Esophagus muscularis mucosa (tissue), 4 donors: ENCODE data around the gene PLSCR4.

ENCODE experiments used
- EP300 ChIP-seq: sonication (generic); formaldehyde crosslinking; IDR thresholded peaks from one replicate; pipeline ENCODE4 v1.6.1; 2017; ENCODE audit warnings: antibody characterized with exemption
- POLR2AphosphoS5 ChIP-seq, 2 donors: sonication (generic); formaldehyde crosslinking; IDR thresholded peaks; one replicate each; pipeline ENCODE4 v1.6.1; 2017; ENCODE audit warnings: antibody characterized with exemption in 2 of 2
- TF ChIP-seq, protein P1 (sequence below), 3 experiments: fragments of 200-600 bp in 2 of 3; fragments of 450-650 bp in 1 of 3; sonication (generic) in 2 of 3; IDR thresholded peaks; one replicate each; pipeline ENCODE4 v1.5.1; 2017 to 2019; ENCODE audit warnings: antibody characterized with exemption in 3 of 3, mild to moderate bottlenecking in 2 of 3, moderate library complexity in 1 of 3

DNA sequence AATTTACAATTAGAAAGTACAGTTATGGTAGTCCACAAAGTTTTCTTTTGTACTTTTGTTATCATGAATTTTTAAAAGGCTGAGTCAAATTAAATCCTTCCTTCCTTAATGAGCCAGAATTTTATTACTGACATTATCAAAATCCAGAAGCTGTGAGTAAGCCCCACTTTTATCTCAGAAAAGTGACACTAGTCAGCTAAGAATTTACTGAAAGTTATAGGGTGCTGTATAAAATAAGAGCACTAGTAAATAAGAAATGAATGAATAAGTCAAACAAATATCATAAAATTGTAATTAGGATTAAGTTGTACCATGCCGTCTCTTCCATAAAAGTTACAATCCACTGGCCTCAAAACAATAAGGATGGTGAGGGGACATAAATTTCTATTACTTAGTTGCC, 105.3 kb downstream of the PLSCR4 start:
- TF ChIP-seq, protein P1, sequence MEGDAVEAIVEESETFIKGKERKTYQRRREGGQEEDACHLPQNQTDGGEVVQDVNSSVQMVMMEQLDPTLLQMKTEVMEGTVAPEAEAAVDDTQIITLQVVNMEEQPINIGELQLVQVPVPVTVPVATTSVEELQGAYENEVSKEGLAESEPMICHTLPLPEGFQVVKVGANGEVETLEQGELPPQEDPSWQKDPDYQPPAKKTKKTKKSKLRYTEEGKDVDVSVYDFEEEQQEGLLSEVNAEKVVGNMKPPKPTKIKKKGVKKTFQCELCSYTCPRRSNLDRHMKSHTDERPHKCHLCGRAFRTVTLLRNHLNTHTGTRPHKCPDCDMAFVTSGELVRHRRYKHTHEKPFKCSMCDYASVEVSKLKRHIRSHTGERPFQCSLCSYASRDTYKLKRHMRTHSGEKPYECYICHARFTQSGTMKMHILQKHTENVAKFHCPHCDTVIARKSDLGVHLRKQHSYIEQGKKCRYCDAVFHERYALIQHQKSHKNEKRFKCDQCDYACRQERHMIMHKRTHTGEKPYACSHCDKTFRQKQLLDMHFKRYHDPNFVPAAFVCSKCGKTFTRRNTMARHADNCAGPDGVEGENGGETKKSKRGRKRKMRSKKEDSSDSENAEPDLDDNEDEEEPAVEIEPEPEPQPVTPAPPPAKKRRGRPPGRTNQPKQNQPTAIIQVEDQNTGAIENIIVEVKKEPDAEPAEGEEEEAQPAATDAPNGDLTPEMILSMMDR (IDR thresholded peaks at IDR 0.05), result no peak
- TF ChIP-seq POLR2AphosphoS5 (IDR thresholded peaks at IDR 0.05), result no peak
- no peak for TF ChIP-seq EP300
